HEK293 (cell line): ENCODE data around the gene CCDC63.

ENCODE experiments used
- CTCF ChIA-PET: fragments of 350-600 bp; formaldehyde crosslinking; extraction: SDS; loops from one replicate; lab custom pipeline; 2021; ENCODE audit warnings: antibody characterized with exemption; lab: Yijun Ruan, JAX
- POLR2A ChIA-PET: fragments of 300-600 bp; formaldehyde crosslinking; extraction: SDS; loops from one replicate; lab custom pipeline; 2020; ENCODE audit warnings: antibody characterized with exemption, inconsistent platforms; lab: Yijun Ruan, JAX
- H3K27ac ChIP-seq: fragments of 200-500 bp; sonication (Bioruptor generic); 2 replicates; pipeline ENCODE4 v1.5.1; 2014; ENCODE audit warnings: low read depth, low read length, control low read depth, inconsistent platforms; ENCODE audit errors: extremely low read depth
- H3K36me3 ChIP-seq, 2 experiments: fragments of 200-500 bp in 1 of 2; sonication (Bioruptor generic) in 1 of 2; 1 replicate in 1 of 2; 2 replicates in 1 of 2; pipeline ENCODE4 v1.5.1; 2014 to 2017; ENCODE audit warnings: inconsistent platforms in 2 of 2, low read length in 2 of 2; ENCODE audit not compliant: control insufficient read depth in 2 of 2, insufficient read depth in 1 of 2
- H3K4me1 ChIP-seq: fragments of 200-500 bp; sonication (Bioruptor generic); 2 replicates; pipeline ENCODE4 v1.5.1; 2014; ENCODE audit warnings: mild to moderate bottlenecking, low read length, inconsistent platforms; ENCODE audit not compliant: control insufficient read depth, insufficient read depth
- H3K4me3 ChIP-seq: 2 replicates; pipeline ENCODE4 v1.5.1; 2011; ENCODE audit warnings: low read depth, mild to moderate bottlenecking, control low read depth, low read length, moderate library complexity
- H3K9me3 ChIP-seq: fragments of 200-500 bp; sonication (Bioruptor generic); 2 replicates; pipeline ENCODE4 v1.5.1; 2014; ENCODE audit warnings: low read depth, low read length, inconsistent platforms; ENCODE audit not compliant: control insufficient read depth, insufficient read depth
- IKZF3 ChIP-seq: fragments of 450-650 bp; IDR thresholded peaks from 2 replicates; pipeline ENCODE4 v1.5.0; 2018; ENCODE audit warnings: missing biosample characterization, mild to moderate bottlenecking, missing genetic modification characterization, moderate library complexity
- SP3 ChIP-seq: fragments of 450-650 bp; formaldehyde crosslinking; IDR thresholded peaks from 2 replicates; pipeline ENCODE4 v1.5.1; 2016; ENCODE audit warnings: missing biosample characterization, missing genetic modification characterization
- TSHZ1 ChIP-seq: fragments of 450-650 bp; formaldehyde crosslinking; IDR thresholded peaks from 2 replicates; pipeline ENCODE4 v1.5.1; 2016; ENCODE audit warnings: missing biosample characterization, missing genetic modification characterization, borderline replicate concordance
- ZBTB49 ChIP-seq: fragments of 450-650 bp; formaldehyde crosslinking; IDR thresholded peaks from 2 replicates; pipeline ENCODE4 v1.5.1; 2016; ENCODE audit warnings: missing biosample characterization, missing genetic modification characterization, low read depth
- ZNF10 ChIP-seq: fragments of 450-650 bp; formaldehyde crosslinking; IDR thresholded peaks from 2 replicates; pipeline ENCODE4 v1.5.1; 2017; ENCODE audit warnings: missing biosample characterization, missing genetic modification characterization
- ZNF175 ChIP-seq: fragments of 450-650 bp; formaldehyde crosslinking; IDR thresholded peaks from 2 replicates; pipeline ENCODE4 v1.5.1; 2016; ENCODE audit warnings: missing biosample characterization, missing genetic modification characterization
- ZNF19 ChIP-seq: fragments of 450-650 bp; formaldehyde crosslinking; IDR thresholded peaks from 2 replicates; pipeline ENCODE4; 2016; ENCODE audit warnings: missing biosample characterization, missing genetic modification characterization, low read depth
- ZNF366 ChIP-seq: fragments of 450-650 bp; formaldehyde crosslinking; conservative IDR thresholded peaks from 2 replicates; pipeline ENCODE4 v1.5.1; 2016; ENCODE audit warnings: missing biosample characterization, missing genetic modification characterization
- ZNF843 ChIP-seq: fragments of 450-650 bp; formaldehyde crosslinking; IDR thresholded peaks from 2 replicates; pipeline ENCODE4 v1.5.1; 2016; ENCODE audit warnings: missing biosample characterization, missing genetic modification characterization
- TF ChIP-seq, protein P1 (sequence below): fragments of 450-650 bp; formaldehyde crosslinking; IDR thresholded peaks from 2 replicates; pipeline ENCODE4 v1.5.1; 2016; ENCODE audit warnings: missing biosample characterization, missing genetic modification characterization, borderline replicate concordance

The CCDC63 gene

GRCh38 chr12:110893956-110894355 lies 47.2 kb downstream of the CCDC63 start (continued):
- TF ChIP-seq TSHZ1 (tag by site-specific recombination) (no peak), ZNF10 (tag by site-specific recombination) (no peak), ZNF843 (tag by site-specific recombination) (no peak), ZNF19 (tag by site-specific recombination) (no peak), SP3 (tag by site-specific recombination) (no peak)

GRCh38 chr12:110896559-110896958 lies 49.8 kb downstream of the CCDC63 start:
- no peak overlapping the region for H3K4me3 ChIP-seq
- TF ChIP-seq SP3 (tag by site-specific recombination): no peak
- TF ChIP-seq ZBTB49 (tag by site-specific recombination): no peak
- TF ChIP-seq, protein P1, sequence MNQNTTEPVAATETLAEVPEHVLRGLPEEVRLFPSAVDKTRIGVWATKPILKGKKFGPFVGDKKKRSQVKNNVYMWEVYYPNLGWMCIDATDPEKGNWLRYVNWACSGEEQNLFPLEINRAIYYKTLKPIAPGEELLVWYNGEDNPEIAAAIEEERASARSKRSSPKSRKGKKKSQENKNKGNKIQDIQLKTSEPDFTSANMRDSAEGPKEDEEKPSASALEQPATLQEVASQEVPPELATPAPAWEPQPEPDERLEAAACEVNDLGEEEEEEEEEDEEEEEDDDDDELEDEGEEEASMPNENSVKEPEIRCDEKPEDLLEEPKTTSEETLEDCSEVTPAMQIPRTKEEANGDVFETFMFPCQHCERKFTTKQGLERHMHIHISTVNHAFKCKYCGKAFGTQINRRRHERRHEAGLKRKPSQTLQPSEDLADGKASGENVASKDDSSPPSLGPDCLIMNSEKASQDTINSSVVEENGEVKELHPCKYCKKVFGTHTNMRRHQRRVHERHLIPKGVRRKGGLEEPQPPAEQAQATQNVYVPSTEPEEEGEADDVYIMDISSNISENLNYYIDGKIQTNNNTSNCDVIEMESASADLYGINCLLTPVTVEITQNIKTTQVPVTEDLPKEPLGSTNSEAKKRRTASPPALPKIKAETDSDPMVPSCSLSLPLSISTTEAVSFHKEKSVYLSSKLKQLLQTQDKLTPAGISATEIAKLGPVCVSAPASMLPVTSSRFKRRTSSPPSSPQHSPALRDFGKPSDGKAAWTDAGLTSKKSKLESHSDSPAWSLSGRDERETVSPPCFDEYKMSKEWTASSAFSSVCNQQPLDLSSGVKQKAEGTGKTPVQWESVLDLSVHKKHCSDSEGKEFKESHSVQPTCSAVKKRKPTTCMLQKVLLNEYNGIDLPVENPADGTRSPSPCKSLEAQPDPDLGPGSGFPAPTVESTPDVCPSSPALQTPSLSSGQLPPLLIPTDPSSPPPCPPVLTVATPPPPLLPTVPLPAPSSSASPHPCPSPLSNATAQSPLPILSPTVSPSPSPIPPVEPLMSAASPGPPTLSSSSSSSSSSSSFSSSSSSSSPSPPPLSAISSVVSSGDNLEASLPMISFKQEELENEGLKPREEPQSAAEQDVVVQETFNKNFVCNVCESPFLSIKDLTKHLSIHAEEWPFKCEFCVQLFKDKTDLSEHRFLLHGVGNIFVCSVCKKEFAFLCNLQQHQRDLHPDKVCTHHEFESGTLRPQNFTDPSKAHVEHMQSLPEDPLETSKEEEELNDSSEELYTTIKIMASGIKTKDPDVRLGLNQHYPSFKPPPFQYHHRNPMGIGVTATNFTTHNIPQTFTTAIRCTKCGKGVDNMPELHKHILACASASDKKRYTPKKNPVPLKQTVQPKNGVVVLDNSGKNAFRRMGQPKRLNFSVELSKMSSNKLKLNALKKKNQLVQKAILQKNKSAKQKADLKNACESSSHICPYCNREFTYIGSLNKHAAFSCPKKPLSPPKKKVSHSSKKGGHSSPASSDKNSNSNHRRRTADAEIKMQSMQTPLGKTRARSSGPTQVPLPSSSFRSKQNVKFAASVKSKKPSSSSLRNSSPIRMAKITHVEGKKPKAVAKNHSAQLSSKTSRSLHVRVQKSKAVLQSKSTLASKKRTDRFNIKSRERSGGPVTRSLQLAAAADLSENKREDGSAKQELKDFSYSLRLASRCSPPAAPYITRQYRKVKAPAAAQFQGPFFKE: no peak
- no peak for TF ChIP-seq ZNF175 (tag by site-specific recombination)
- TF ChIP-seq, all 188 proteins: peak for 0
- POLR2A ChIA-PET: no interaction called here
- no peaks in the 10 kb centered on the region for H3K4me1 ChIP-seq
- H3K9me3 ChIP-seq: no peaks in the 10 kb centered on the region
- H3K36me3 ChIP-seq: no peaks in the 10 kb centered on the region
- no peak overlapping the region for H3K27ac ChIP-seq
- CTCF ChIA-PET: interaction anchor here (1.0 kb wide), 1 partner anchor 192 kb away, joined by 3 read pairs; no protein-coding TSS in a partner anchor

- ChIA-PET POLR2A (no interaction called here), CTCF (no interaction called here)
Observed at GRCh38 chr12:110901401-110901800, 54.6 kb downstream of the CCDC63 start.

More at GRCh38 chr12:110901401-110901800, 54.6 kb downstream of the CCDC63 start:
- Histone ChIP-seq H3K27ac (no peak overlapping the region), H3K4me3 (no peak overlapping the region), H3K4me1 (no peaks in the 10 kb centered on the region), H3K36me3 (no peaks in the 10 kb centered on the region), H3K9me3 (no peaks in the 10 kb centered on the region)
- peak; percentile 43; the same call in 1 of the 2 replicates for TF ChIP-seq ZNF366 (tag by site-specific recombination)
- no peak for TF ChIP-seq IKZF3 (tag by site-specific recombination)
